ENCODE measurements around the gene CFAP74. TPM values are rescaled to one million over a fixed set of nuclear protein-coding genes. Genes with fewer than 3 reads are reported as not detected.

CFAP74 gene
- total RNA-seq, 1 experiment from 2014 or later = not detected

GRCh38 chr1:1883092-1883873, 120.3 kb downstream of the CFAP74 start:
- no peaks in the 10 kb centered on the region for H3K27me3 Mint-ChIP-seq (ENCODE audit: unreplicated experiment)
- peaks cover 18% of the 10 kb centered on the region for H3K4me1 Mint-ChIP-seq (ENCODE audit: low read depth, unreplicated experiment)
- intact Hi-C loops (cut with micrococcal nuclease; ENCODE audit: unreplicated experiment) = no loop called here
- CTCF ChIA-PET = interaction anchor here (0.7 kb wide), 2 partner anchors 484 to 907 kb away, joined by 3 read pairs; partner anchors contain the start of gene CCNL2
- no peak for TF ChIP-seq CTCF (IDR thresholded peaks at IDR 0.05; ENCODE audit: unreplicated experiment)
- no peak for DNase-seq
- H3K27ac Mint-ChIP-seq (ENCODE audit: unreplicated experiment) = no peak overlapping the region
- H3K4me3 Mint-ChIP-seq (ENCODE audit: low read depth, unreplicated experiment) = no peak overlapping the region
- peaks cover 21% of the 10 kb centered on the region for H3K36me3 Mint-ChIP-seq (ENCODE audit: insufficient read depth, unreplicated experiment)
- no TSS peak for BruUV-seq (replicated peaks)
- H3K9me3 Mint-ChIP-seq (ENCODE audit: low read depth, unreplicated experiment) = no peaks in the 10 kb centered on the region

- H3K4me3 Mint-ChIP-seq (ENCODE audit: low read depth, unreplicated experiment) = no peak overlapping the region
- no peak overlapping the region for H3K27ac Mint-ChIP-seq (ENCODE audit: unreplicated experiment)
- H3K27me3 Mint-ChIP-seq (ENCODE audit: unreplicated experiment) = no peaks in the 10 kb centered on the region
- no peak for TF ChIP-seq CTCF (IDR thresholded peaks at IDR 0.05; ENCODE audit: unreplicated experiment)
- BruUV-seq (replicated peaks) = no TSS peak
- CTCF ChIA-PET = no interaction called here
- DNase-seq = no peak
- peaks cover 19% of the 10 kb centered on the region for H3K4me1 Mint-ChIP-seq (ENCODE audit: low read depth, unreplicated experiment)
- peaks cover 21% of the 10 kb centered on the region for H3K36me3 Mint-ChIP-seq (ENCODE audit: insufficient read depth, unreplicated experiment)
- intact Hi-C loops (cut with micrococcal nuclease; ENCODE audit: unreplicated experiment) = no loop called here
- no peaks in the 10 kb centered on the region for H3K9me3 Mint-ChIP-seq (ENCODE audit: low read depth, unreplicated experiment)
These were observed 121.9 kb downstream of the CFAP74 start for GRCh38 chr1:1881727-1882126.

GRCh38 chr1:1880617-1881312, 122.8 kb downstream of the CFAP74 start:
- intact Hi-C loops (cut with micrococcal nuclease; ENCODE audit: unreplicated experiment) = no loop called here
- Mint-ChIP-seq H3K9me3 (ENCODE audit: low read depth, unreplicated experiment) (no peaks in the 10 kb centered on the region), H3K27me3 (ENCODE audit: unreplicated experiment) (no peaks in the 10 kb centered on the region), H3K36me3 (ENCODE audit: insufficient read depth, unreplicated experiment) (peaks cover 29% of the 10 kb centered on the region), H3K4me1 (ENCODE audit: low read depth, unreplicated experiment) (peaks cover 27% of the 10 kb centered on the region), H3K27ac (ENCODE audit: unreplicated experiment) (no peak overlapping the region), H3K4me3 (ENCODE audit: low read depth, unreplicated experiment) (no peak overlapping the region)
- TF ChIP-seq CTCF (IDR thresholded peaks at IDR 0.05; ENCODE audit: unreplicated experiment) = no peak
- CTCF ChIA-PET = no interaction called here
- BruUV-seq (replicated peaks) = no TSS peak
- DNase-seq = no peak

- DNase-seq = no peak
- Mint-ChIP-seq H3K27me3 (ENCODE audit: unreplicated experiment) (no peaks in the 10 kb centered on the region), H3K27ac (ENCODE audit: unreplicated experiment) (no peak overlapping the region), H3K4me1 (ENCODE audit: low read depth, unreplicated experiment) (peaks cover 27% of the 10 kb centered on the region), H3K9me3 (ENCODE audit: low read depth, unreplicated experiment) (no peaks in the 10 kb centered on the region), H3K36me3 (ENCODE audit: insufficient read depth, unreplicated experiment) (peaks cover 36% of the 10 kb centered on the region), H3K4me3 (ENCODE audit: low read depth, unreplicated experiment) (no peak overlapping the region)
- no TSS peak for BruUV-seq (replicated peaks)
- CTCF ChIA-PET = no interaction called here
- no peak for TF ChIP-seq CTCF (IDR thresholded peaks at IDR 0.05; ENCODE audit: unreplicated experiment)
- intact Hi-C loops (cut with micrococcal nuclease; ENCODE audit: unreplicated experiment) = no loop called here
These were observed 123.6 kb downstream of the CFAP74 start for GRCh38 chr1:1879942-1880341.

Measured in Calu3 (cell line).